Anterior cingulate cortex (tissue), 58 donors: ENCODE data around the gene GCSH.

Experiments used
- DNase-seq, 58 donors: peaks; one replicate each; lab custom pipeline; 2025; lab: John Stamatoyannopoulos, UW

The GCSH gene

DNA sequence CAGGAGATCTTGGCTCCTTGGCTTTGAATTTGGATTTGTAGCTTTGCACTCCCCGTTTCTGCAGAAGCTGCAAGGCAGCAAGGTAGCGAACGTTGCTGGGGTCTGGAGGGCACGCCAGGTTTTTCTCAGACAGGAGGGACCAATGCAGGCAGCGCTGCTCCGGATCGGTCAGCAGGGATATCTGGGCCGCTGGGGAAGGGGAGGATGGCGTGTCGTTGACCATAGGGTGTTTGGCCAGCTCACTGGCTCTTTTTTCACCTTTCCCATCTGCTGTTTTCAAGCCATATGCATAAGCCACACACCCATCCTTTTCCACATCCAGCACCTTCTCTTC lies 34.9 kb downstream of the GCSH start:
- no peak for DNase-seq

DNA sequence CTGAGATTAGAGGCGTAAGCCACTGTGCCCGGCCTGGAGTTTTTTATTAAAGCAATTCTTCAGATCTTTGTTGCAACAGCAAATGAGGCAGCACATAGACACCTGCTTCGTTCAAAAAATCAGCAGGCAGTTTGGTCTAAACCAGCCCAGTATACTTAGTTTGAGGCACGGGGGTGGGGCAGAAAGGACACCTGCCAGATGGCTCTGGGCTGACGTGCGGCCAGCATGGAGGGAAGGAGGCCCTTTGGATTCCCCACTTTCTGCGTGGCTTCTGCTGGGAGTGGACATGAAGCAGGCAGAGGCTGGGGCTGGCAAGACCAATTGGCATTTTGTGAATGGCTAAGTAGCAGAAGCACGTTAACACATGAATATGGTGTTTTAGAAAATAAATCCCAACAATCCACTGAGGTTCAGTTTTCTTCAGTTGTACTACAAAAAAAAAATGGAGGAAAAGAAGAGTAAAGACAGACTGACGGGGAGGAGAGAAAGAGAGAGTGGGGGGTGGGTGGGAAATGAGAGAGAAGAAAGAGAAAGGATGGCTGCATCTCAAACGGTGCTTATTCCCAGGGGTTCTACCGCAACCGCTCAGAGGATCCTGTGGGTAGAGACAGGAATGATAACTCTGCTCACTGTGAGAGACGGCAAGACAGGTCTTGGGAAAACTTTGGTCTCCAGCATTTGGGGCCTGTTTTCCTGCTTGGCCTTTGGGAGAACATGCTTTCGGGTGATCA lies 35.5 kb downstream of the GCSH start:
- no peak for DNase-seq

- DNase-seq = no peak
These were observed 42.4 kb downstream of the GCSH start for GRCh38 chr16:81053761-81054160.

DNA sequence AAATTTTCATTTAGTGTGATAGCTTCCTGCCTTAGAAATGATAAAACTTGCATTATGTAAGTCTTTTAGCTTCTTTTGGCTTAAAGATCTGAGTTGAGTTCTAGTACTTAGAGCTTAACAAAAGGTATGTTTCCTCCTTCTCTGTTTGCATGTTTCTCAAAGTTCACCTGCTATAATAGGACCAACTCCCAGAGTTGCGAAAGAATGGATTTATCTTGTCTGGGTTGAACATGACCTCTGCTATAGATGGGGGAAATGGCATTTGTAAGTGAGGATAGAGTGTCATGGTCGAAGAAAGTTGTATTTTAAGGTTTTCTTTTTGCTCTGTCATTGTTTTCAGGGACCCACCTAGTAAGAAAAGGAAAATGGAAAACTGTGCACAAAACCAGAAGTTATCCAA lies 53.4 kb downstream of the GCSH start:
- no peak for DNase-seq

- no peak for DNase-seq
These were observed 54.5 kb downstream of the GCSH start for GRCh38 chr16:81041696-81042095.

- DNase-seq = no peak
These were observed 55.4 kb downstream of the GCSH start for GRCh38 chr16:81040842-81041241.

DNA sequence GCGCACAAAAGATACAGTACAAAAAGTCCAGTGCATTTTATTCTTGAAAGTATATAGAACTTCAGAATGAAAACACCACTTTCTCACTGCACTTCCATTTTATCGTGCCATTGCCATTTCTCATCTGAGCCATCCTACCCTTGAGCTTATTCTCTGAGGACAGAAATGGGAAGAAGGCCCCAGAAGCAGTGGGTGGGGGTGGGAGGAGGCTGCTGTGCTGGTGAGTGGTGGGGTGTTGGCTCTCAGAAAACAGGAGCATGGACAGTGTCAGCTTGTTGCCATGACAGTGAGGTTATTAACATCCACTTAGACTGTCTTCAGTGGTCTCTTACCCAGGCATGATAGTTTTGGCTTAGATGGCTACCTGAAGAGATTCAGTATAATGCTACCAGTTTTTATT lies 56.1 kb downstream of the GCSH start:
- DNase-seq = no peak

- no peak for DNase-seq
These were observed 59.3 kb downstream of the GCSH start for GRCh38 chr16:81036751-81037350.

- DNase-seq = peak in 29 of 58 donors; percentile 4 to 52 (median 33)
These were observed 60.0 kb downstream of the GCSH start for GRCh38 chr16:81035975-81036750.

- peak in 54 of 58 donors; percentile 15 to 81 (median 66) for DNase-seq
These were observed 60.7 kb downstream of the GCSH start, which contains the start of gene ATMIN for GRCh38 chr16:81035398-81035974. Gene ATMIN (plus strand): TSS chr16:81035842. CDS start chr16:81035871, 29 bp downstream.
